ENCODE measurements around the gene CNTNAP5.

CNTNAP5 gene

GRCh38 chr2:124485659-124486058, 460.6 kb downstream of the CNTNAP5 start:
- DNase-seq, result no peak

GRCh38 chr2:124489686-124490085, 464.6 kb downstream of the CNTNAP5 start:
- DNase-seq, result no peak

GRCh38 chr2:124501575-124502152, 476.6 kb downstream of the CNTNAP5 start:
- DNase-seq, result no peak

- DNase-seq, result no peak
Observed at GRCh38 chr2:124514236-124514635, 489.1 kb downstream of the CNTNAP5 start.

DNA sequence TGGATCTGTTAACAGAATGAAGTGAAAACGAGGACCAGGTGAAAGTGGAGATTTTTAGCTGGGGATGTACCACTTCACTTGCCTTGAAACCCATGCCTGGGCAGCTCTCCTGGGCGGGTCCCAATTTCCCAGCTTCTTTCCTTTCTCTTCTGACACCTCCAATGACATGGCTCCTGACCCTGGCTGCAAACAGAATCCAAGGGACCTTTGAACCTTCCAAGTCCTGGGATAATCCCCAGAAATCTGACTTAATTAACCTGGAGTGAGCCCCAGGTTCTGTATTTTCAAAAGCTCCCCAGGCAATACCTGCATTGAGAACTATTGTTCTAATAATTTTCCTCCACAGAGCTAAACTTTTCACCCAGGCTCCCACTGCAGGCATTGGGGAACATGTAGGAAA, 495.9 kb downstream of the CNTNAP5 start:
- no peak for DNase-seq

DNA sequence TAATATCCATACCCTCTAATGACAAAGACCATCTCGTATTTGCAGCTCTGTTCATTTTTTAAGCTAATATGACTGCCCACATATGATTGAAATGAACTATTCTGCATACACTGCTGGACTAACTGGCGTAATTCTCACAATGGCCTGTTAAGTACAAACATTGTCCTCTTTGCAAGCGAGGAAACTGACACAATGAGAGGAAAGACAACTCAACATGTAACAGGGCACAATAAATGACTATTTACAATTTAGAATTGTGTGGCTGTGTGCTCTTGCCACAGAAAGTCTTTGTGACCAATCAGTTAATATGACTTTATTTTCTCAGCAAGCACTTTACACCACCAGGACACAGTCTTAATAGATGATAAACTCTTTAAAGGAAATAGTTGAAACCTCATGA, 498.0 kb downstream of the CNTNAP5 start:
- no peak for DNase-seq

DNA sequence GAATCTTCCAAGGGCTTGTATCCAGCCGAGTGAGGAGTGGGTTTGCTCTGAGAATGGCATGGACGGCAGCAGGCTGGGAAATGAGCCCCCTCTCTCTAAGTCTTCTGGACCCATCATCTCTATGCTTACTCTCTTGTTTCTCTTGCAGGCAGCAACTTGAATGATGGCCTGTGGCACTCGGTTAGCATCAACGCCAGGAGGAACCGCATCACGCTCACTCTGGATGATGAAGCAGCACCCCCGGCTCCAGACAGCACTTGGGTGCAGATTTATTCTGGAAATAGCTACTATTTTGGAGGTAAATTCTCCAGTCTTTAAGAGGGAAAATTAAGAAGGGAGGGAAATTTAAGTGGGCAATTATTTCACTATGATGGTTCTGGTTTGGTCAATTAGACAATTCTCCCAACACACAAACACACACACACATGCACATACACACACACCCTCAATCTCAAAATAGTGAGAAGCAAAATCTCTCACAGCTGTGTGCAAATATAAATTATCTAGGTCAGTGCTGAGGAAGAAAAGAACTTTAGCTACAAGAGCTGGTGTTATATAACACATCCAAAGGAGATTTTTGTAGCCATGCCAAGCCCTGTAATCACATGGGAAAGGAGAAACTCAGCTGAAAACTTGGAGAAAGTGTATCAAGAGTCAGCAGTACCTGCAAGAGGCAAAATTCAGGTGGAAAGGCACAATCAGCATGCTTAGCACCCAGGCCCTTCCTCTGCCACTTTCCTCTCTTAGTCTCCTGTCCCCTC, 499.2 kb downstream of the CNTNAP5 start:
- DNase-seq, result no peak

DNA sequence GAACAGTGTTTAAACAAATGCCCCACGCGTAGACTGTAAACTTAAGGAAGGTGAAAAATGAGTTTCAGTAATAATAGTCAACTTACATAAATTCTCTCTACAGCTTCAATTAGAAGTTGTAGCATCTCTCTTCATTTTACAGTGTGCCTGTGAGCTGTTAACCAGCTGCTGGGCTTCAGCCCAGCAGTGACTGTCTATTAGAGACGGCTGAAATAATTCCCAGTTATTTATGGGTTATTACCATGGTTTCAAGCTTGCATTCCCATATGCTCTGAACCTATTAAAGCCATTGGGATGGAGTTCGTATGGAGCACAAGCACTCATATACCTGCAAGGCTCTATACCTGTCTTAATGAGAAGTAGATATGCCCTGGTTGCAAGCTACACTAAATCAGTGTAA, 501.1 kb downstream of the CNTNAP5 start:
- DNase-seq, result no peak

DNA sequence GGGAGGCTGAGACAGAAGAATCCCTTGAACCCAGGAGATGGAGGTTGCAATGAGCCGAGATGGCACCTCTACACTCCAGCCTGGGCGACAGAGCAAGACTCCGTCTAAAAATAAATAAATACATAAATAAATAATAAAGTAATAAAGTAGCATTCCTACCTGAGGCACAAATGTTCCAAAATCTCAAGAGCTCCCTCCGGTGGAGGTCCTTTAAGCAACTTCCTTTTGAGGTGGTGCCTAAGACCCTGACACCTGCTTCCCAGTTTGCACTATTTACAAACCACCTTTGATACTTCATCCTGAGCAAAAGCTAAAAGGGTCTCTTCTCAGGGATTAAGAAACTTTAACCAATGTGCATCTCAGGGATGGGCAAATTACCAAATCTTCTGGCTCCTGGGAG, 505.1 kb downstream of the CNTNAP5 start:
- DNase-seq, result no peak

GRCh38 chr2:124533226-124533954, 508.3 kb downstream of the CNTNAP5 start:
- DNase-seq, result no peak

DNA sequence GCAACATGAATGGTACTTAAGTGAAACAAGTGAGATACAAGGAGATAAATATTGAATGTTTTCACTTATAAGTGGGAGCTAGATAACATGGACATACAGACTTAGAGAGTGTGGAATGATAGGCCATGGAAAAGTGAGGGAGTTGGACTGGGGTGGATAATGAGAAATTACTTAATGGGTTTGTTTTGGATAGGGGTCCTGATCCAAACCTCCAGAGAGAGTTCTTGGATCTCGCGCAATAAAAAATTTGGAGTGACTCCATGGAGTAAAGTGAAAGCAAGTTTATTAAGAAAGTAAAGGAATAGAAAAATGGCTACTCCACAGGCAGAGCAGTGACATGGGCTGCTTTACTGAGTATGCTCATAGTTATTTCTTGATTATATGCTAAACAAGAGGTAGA, 508.9 kb downstream of the CNTNAP5 start:
- no peak for DNase-seq

- DNase-seq, result no peak
Observed at GRCh38 chr2:124535816-124536215, 510.7 kb downstream of the CNTNAP5 start.

DNA sequence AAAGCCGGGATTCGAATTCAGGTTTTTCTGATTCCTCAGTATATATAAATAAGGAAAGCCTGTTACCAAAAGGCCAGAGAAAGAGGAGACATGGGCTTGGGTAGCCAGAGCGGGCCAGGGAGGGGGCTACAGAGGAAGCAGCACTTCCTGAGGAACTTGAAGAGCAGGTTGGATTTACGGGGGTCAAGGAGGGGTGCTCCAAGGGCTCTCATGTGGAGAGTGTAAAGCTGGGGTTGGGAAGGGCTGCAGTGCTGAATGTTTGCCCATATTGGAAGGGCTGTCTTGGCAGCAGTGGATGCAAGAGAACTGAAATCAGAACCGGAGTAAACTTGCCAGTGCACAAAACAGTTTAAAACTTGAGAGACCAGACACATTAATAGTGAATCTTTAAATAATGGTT, 511.5 kb downstream of the CNTNAP5 start:
- no peak for DNase-seq

DNA sequence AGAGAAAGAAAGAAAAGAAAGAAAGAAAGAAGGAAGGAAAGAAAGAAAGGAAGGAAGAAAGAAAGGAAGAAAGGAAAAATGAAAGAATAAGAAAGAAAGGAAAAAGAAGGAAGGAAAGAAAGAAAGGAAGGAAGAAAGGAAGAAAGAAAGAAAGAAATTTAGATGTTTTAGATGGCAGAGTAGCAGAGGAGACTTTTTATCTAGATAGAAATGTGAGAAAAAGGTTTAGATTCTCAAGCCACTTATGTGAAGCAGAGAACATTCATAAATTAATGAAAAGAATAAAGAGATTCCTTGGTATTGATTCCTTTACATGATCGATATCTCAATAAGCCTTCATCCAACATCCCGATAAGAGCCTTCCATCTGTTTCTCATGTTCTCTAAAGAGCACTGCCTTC, 513.5 kb downstream of the CNTNAP5 start:
- no peak for DNase-seq

- no peak for DNase-seq
Observed at GRCh38 chr2:124540805-124541204, 515.7 kb downstream of the CNTNAP5 start.

DNA sequence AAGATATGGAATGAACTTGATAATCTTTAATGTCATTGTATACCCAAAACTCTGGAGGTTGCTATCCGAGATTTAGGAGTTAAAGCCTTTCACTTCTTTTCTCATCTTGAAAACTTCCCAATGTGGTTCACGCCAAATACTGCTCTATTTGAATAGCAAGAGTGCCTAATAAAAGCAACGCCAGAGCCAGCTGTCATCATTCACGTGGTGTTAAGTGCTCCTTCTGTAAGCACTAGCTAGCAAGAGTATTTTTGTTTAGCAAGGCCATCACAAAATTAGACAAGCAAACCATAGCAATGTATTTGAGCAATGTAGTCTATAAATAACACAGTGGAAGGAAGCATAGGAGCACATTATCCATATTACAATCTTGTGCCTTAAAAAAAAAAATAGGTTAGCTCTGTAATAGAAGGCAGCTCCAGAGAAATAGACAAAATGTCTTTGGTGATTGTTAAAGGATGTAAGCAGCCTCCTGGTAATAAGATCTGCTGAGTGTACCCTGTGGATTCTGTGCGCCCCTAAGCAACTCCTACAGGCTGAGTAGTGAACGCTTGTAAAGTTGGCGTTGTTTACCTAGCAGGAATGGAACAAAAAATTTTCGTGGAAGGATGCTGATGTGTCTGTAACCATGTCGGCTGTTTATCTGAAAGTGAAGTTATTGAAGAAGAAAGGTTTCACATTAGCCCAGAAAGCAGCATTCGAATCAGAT, 518.0 kb downstream of the CNTNAP5 start:
- DNase-seq, result no peak

DNA sequence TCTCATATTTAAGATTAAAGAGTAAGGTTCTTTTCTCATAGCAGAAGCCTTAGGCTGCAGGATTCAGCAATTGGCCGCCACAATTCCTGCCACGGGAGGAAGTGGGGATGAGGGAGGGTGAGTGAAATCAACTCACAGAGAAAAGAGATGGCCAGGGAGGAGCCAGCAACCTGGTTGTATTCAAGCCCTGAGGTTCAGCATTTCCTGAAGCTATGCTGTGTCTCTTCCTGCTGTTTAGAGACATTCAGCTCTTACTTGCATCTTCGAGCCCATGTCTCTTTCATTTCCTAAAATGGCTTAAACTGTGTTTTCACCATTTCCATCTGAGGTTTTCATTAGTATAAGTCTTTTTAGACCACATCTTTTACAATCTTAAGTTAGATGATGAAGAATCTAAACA, 522.6 kb downstream of the CNTNAP5 start:
- no peak for DNase-seq

DNA sequence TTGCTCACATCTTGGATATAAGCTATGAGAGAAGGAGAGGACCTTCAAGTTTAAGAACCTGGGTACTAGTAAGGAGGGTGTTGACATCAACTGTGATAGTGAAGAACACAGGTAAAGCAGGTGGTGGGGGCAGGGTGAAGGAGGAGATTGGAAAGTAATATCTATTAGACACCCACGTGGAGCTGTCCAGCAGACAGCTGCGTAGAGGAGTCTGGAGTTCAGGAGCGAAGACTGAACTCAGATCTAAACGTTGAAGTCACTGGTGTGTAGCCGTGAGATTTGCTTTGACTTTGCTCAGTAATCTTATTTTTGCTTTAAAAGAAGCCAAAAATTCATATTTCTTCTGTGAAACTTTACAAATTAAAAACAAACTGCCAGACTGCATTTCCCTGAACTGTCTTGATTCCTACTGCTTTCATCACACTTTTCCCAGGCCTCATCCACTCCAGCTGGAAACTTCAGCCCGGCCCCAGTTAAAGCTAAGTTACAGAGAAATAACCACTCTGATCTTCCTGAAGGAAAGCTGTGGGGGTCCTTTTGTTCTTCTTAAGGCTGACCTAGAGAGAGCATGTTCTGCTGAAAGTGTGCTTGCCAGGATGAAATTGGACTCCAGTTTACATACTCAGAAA, 533.3 kb downstream of the CNTNAP5 start:
- no peak for DNase-seq

DNA sequence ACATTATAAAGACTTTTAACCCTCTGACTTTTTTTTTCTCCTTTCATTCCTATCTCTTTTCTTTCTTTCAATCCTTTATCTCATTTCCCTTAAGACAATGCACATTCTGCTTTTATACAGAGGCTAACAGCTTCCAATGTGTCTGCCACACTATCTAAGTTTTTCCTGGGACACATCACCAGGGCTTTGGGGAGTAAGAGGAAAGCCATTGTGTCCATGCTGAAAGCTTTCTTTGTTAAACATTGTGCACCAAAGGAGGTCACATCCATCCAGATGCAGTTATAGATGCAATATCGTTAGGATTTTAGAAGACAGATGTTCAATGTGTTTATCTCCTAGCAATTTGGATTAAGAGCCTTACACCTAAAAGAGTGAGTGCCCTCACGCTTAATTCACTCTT, 534.1 kb downstream of the CNTNAP5 start:
- no peak for DNase-seq

DNA sequence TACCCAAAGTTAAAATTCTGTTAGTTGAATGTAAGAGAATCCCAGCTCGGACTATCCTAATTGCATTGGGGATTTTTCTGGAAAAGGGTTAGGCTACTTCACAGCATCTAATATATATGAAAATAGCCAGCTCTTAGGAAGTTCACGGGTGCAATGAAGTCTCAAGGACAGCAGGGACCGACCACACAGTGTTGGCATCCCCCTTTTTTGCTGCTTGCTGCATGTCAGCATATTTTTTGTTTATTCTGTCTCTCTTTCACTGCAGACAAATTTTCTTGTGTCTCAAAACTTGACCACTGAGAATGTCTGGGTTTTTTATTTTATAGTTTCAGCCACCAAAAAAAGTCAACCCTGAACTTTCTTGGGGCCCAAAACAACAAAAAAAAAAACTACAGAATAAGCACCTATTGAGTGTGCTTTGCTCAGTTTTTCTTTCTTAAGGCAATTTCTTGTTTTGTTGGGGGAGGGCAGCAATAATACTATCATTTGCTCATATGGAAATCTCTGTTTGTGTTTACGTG, 535.6 kb downstream of the CNTNAP5 start:
- no peak for DNase-seq

DNA sequence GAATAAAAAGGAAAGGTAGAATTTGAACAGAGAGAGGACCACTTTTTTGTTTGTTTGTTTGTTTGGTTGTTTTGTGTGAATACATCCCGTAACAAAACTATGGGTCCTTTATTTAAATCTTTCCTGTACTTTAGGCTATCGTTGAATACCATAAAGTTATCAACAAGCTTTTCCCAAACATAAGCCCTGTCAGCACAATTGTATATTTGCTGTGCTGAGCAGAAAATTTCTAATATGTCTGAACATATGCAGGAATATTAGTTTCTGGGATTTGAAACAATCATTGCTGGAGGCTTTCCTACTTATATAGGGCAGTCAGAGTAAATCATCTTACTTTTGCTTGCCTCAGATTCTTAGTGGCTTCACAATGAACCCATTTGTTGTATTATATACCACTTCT, 536.4 kb downstream of the CNTNAP5 start:
- DNase-seq, result no peak

DNA sequence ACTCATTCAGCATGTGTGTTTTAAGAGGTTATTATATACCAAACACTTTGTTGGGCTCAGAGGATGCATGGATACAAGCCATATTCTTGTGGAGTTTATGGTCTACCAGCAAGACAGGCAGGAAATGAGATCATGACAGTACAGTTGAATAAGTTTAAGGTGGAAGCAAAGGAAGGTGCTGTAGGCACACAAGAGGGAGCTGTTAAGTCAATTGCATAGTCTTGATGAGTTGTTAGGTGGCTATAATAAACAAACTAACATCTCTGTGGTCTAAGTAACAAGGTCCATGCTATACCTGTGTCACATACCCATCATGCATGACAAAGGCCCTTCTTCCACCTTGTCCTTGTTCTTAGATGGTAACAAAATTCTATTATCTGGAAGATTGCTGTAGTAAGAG, 538.3 kb downstream of the CNTNAP5 start:
- no peak for DNase-seq

- no peak for DNase-seq
Observed at GRCh38 chr2:124566518-124566970, 541.5 kb downstream of the CNTNAP5 start.

Data from CD4-positive, alpha-beta T cell treated with Interleukin-10 for 1 hour (primary cell).